T-cell (primary cell): ENCODE measurements around the gene PGAP3. TPM values are rescaled to one million over a fixed set of nuclear protein-coding genes. Genes with fewer than 3 reads are reported as not detected.

Experiments
- ATAC-seq, 4 experiments: fragments of 200-7000 bp in 3 of 4; fragments of 150-1000 bp in 1 of 4; cut with Tn5 transposase; replicated peaks in 1 of 4; 1 replicate in 3 of 4; 2 replicates in 1 of 4; pipeline ENCODE4 v1.10.0; 2021; ENCODE audit warnings: moderate library complexity in 3 of 4, mild to moderate bottlenecking in 2 of 4, moderate number of reproducible peaks in 1 of 4
- CTCF ChIA-PET, 2 donors: fragments of 300-600 bp; sonication (Branson Sonifier 250); formaldehyde crosslinking; loops; one replicate each; lab custom pipeline; 2022; ENCODE audit warnings: antibody characterized with exemption in 2 of 2; lab: Charles Lee
- POLR2A ChIA-PET, 2 donors: fragments of 300-600 bp; sonication (Branson Sonifier 250); formaldehyde crosslinking; loops; one replicate each; lab custom pipeline; 2022; ENCODE audit warnings: antibody characterized with exemption in 2 of 2; lab: Charles Lee
- DNase-seq, 35 experiments: peaks; one replicate each; pipeline versions ENCODE4 v3.0.0 to v3.0.0-alpha.2; 2013 to 2023
- H3K27ac ChIP-seq: one replicate; pipeline ENCODE4 v1.5.1; 2013; ENCODE audit warnings: low read length
- H3K27me3 ChIP-seq, 2 experiments: replicated peaks in 1 of 2; 1 replicate in 1 of 2; 2 replicates in 1 of 2; pipeline versions ENCODE4 v1.6.1 to v1.7.0; 2013; ENCODE audit warnings: low read length in 1 of 2, mixed read lengths in 1 of 2; ENCODE audit not compliant: control insufficient read depth in 2 of 2, insufficient read depth in 2 of 2; ENCODE audit errors: extremely low read depth in 1 of 2
- H3K36me3 ChIP-seq, 2 donors: 1 replicate in 1 of 2; 2 replicates in 1 of 2; pipeline versions ENCODE4 v1.6.1 to v1.7.0; 2013; ENCODE audit warnings: low read length in 1 of 2; ENCODE audit not compliant: control insufficient read depth in 2 of 2, insufficient read depth in 1 of 2; ENCODE audit errors: extremely low read depth in 1 of 2
- H3K4me1 ChIP-seq, 2 experiments: 1 replicate in 1 of 2; 2 replicates in 1 of 2; pipeline versions ENCODE4 v1.6.1 to v1.7.0; 2013; ENCODE audit warnings: low read length in 2 of 2, mixed read lengths in 1 of 2; ENCODE audit not compliant: insufficient read depth in 2 of 2, control insufficient read depth in 1 of 2; ENCODE audit errors: extremely low read depth in 1 of 2
- H3K4me3 ChIP-seq, 2 donors: 1 replicate in 1 of 2; 2 replicates in 1 of 2; pipeline versions ENCODE4 v1.5.1 to v1.7.0; 2013; ENCODE audit warnings: mild to moderate bottlenecking in 2 of 2, low read length in 1 of 2, moderate library complexity in 1 of 2; ENCODE audit not compliant: control insufficient read depth in 1 of 2; ENCODE audit errors: extremely low read depth in 1 of 2
- H3K9me3 ChIP-seq: 2 replicates; pipeline ENCODE4 v1.7.0; 2013
- H3K27ac Mint-ChIP-seq, 2 donors: one replicate each; pipeline ENCODE4 v1.8.0; 2020 to 2021; ENCODE audit warnings: mild to moderate bottlenecking in 2 of 2, mixed read lengths in 2 of 2
- H3K27me3 Mint-ChIP-seq, 2 donors: one replicate each; pipeline ENCODE4 v1.8.0; 2021 to 2022; ENCODE audit warnings: mixed read lengths in 2 of 2
- H3K36me3 Mint-ChIP-seq: one replicate; pipeline ENCODE4 v1.8.0; 2021; ENCODE audit warnings: mixed read lengths
- H3K4me1 Mint-ChIP-seq, 3 donors: one replicate each; pipeline ENCODE4 v1.8.0; 2020 to 2022; ENCODE audit warnings: mixed read lengths in 3 of 3, mild to moderate bottlenecking in 1 of 3
- H3K4me3 Mint-ChIP-seq, 3 donors: one replicate each; pipeline ENCODE4 v1.8.0; 2020 to 2022; ENCODE audit warnings: mild to moderate bottlenecking in 3 of 3, mixed read lengths in 3 of 3, moderate library complexity in 3 of 3
- H3K9me3 Mint-ChIP-seq, 3 donors: one replicate each; pipeline ENCODE4 v1.8.0; 2020 to 2022; ENCODE audit warnings: mixed read lengths in 3 of 3
- WGBS: methylation state at CpG from one replicate; pipeline ENCODE4 v1.1.5; 2013; ENCODE audit warnings: missing lambda C conversion rate; ENCODE audit not compliant: insufficient coverage; 5-methylcytosine and 5-hydroxymethylcytosine counted together
- total RNA-seq, 35 experiments: library from RNA in 6 of 35; stranded (reverse) in 6 of 35; fragments of 120-200 nt in 1 of 35; gene quantifications; one replicate each; pipeline versions ENCODE4 v1.2.1 to v1.2.4 and lab custom pipeline; 2013 to 2026

Gene PGAP3
- total RNA-seq, 5 donors from 2014 or later (not counting 1 experiment from before 2014, with no cell fraction given), result 27.9 to 34.3 (median 31.7) TPM

GRCh38 chr17:39706921-39707337 lies 19.1 kb upstream of the PGAP3 start:
- ChIA-PET CTCF (no interaction called here), POLR2A (no interaction called here)
- peaks cover 9 to 46% of the 10 kb centered on the region in 2 experiments for H3K4me1 ChIP-seq
- H3K27me3 Mint-ChIP-seq, result peaks cover 0 to 7% of the 10 kb centered on the region in 2 donors
- ATAC-seq (peak; percentile 75 to 90 (median 82)), DNase-seq (peak in 3 of 35 experiments; percentile 10 to 32 (median 29))
- H3K9me3 ChIP-seq, result no peaks in the 10 kb centered on the region
- H3K36me3 ChIP-seq, result peaks cover 0 to 2% of the 10 kb centered on the region in 2 donors
- H3K36me3 Mint-ChIP-seq, result no peaks in the 10 kb centered on the region
- peaks cover 0 to 7% of the 10 kb centered on the region in 2 experiments for H3K27me3 ChIP-seq
- no peaks in the 10 kb centered on the region for H3K9me3 Mint-ChIP-seq
- H3K4me1 Mint-ChIP-seq, result peaks cover 16 to 37% (median 25%) of the 10 kb centered on the region in 3 donors
- peak overlapping the region in 2 of 3 donors; percentile 8 to 75 for H3K4me3 Mint-ChIP-seq
- no peak overlapping the region for H3K4me3 ChIP-seq
- H3K27ac ChIP-seq, result no peak overlapping the region
- H3K27ac Mint-ChIP-seq, result peak overlapping the region; percentile 36 to 41
- WGBS, result 76% methylated on average over 6 of the region's 7 CpGs

GRCh38 chr17:39706383-39706782 lies 18.5 kb upstream of the PGAP3 start:
- ChIA-PET CTCF (no interaction called here), POLR2A (no interaction called here)
- Histone ChIP-seq H3K27me3 (peaks cover 4 to 12% of the 10 kb centered on the region in 2 experiments), H3K27ac (no peak overlapping the region), H3K4me3 (no peak overlapping the region), H3K36me3 (peaks cover 0 to 2% of the 10 kb centered on the region in 2 donors), H3K9me3 (no peaks in the 10 kb centered on the region), H3K4me1 (peaks cover 9 to 46% of the 10 kb centered on the region in 2 experiments)
- Mint-ChIP-seq H3K27ac (no peak overlapping the region), H3K27me3 (peaks cover 4 to 12% of the 10 kb centered on the region in 2 donors), H3K9me3 (no peaks in the 10 kb centered on the region), H3K36me3 (no peaks in the 10 kb centered on the region), H3K4me1 (peaks cover 16 to 37% (median 25%) of the 10 kb centered on the region in 3 donors), H3K4me3 (peak overlapping the region in 1 of 3 donors; percentile 75)
- no peak for DNase-seq
- no peak for ATAC-seq
- 96% methylated on average over 3 of the region's 8 CpGs for WGBS

DNA sequence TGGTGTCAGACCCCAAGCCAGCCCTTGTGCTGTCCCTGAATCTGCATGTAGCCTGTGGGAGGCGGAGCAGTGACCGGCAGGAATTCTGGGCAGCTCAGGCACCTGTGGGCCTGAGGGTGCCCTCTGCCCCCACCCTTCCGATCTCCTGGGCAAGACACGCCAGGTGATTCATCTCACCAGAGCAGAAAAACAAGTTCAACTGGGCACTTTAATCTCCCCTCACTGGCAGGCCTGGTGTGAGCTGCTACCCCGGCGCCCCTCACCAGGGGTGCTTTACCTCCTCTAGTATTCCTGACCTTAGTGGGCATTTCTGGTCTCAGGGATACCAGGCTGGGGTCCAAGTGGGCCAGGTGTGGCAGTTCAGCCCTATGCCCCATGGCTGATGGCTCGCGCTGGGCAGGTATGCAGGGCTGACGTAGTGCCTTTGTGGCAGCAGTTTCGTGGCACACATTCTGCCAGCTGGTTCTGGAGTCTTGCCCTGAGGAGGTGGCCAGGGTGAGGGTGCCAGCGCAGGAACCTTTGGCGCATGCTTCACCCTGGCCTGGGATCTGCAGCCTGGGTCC lies 18.0 kb upstream of the PGAP3 start:
- no peak overlapping the region for H3K4me3 ChIP-seq
- no peaks in the 10 kb centered on the region for H3K9me3 ChIP-seq
- Mint-ChIP-seq H3K9me3 (no peaks in the 10 kb centered on the region), H3K36me3 (no peaks in the 10 kb centered on the region), H3K27me3 (peaks cover 9 to 17% of the 10 kb centered on the region in 2 donors), H3K4me1 (peaks cover 18 to 42% (median 25%) of the 10 kb centered on the region in 3 donors), H3K4me3 (no peak overlapping the region), H3K27ac (no peak overlapping the region)
- H3K36me3 ChIP-seq, result peaks cover 0 to 2% of the 10 kb centered on the region in 2 donors
- H3K4me1 ChIP-seq, result peaks cover 9 to 46% of the 10 kb centered on the region in 2 experiments
- ATAC-seq (no peak), DNase-seq (no peak)
- CTCF ChIA-PET, result no interaction called here
- H3K27ac ChIP-seq, result no peak overlapping the region
- peaks cover 4 to 18% of the 10 kb centered on the region in 2 experiments for H3K27me3 ChIP-seq
- 93% methylated on average over 12 of the region's 12 CpGs for WGBS
- POLR2A ChIA-PET, result no interaction called here

DNA sequence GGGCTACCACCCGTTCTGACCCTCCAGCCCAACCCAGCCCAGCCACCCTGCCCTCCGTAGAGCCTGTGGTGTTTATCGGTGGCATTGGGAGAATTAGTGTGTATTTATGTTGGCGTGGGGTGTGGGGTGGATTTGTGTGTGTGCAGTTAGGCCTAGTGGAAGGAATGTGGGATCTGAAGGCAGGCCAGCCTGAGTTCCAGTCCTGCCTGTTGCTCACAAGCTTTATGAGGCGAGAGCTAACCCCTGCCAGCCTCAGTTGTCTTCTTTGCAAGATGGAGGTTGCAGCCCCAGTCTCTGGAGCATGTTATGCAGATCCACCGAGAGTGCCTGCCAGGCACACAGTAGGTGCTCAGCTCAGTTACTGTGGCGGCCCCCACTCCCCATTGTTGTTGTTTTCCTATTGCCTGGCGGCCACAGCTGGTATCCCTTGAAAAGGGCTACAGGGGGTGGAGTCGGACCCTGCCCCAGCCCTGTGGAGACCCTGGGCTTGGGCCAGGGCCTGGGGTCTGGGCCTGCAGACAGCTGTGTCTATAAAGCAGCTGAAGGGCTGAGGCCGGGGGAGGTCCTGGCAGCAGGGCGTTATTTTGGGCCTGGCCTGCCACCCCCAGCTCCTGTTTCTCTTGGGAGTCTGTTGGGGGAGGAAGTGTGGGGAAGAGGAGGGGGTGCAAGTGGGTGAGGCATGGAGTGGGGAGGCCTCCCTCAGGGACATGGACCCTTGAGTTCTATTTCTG lies 17.1 kb upstream of the PGAP3 start:
- Histone ChIP-seq H3K27me3 (peaks cover 4 to 26% of the 10 kb centered on the region in 2 experiments), H3K9me3 (no peaks in the 10 kb centered on the region), H3K27ac (no peak overlapping the region), H3K4me3 (no peak overlapping the region), H3K36me3 (peaks cover 0 to 2% of the 10 kb centered on the region in 2 donors), H3K4me1 (peaks cover 9 to 50% of the 10 kb centered on the region in 2 experiments)
- no peaks in the 10 kb centered on the region for H3K36me3 Mint-ChIP-seq
- H3K27me3 Mint-ChIP-seq, result peaks cover 10 to 21% of the 10 kb centered on the region in 2 donors
- no peak for ATAC-seq
- no peaks in the 10 kb centered on the region for H3K9me3 Mint-ChIP-seq
- CTCF ChIA-PET, result no interaction called here
- 90% methylated on average over 8 of the region's 11 CpGs for WGBS
- H3K4me1 Mint-ChIP-seq, result peaks cover 19 to 43% (median 25%) of the 10 kb centered on the region in 3 donors
- H3K27ac Mint-ChIP-seq, result no peak overlapping the region
- H3K4me3 Mint-ChIP-seq, result no peak overlapping the region
- no peak for DNase-seq
- POLR2A ChIA-PET, result interaction anchor here in 1 of 2 donors (0.7 kb wide), 1 partner anchor 74 kb away, joined by 3 read pairs; no protein-coding TSS in a partner anchor

- H3K36me3 ChIP-seq, result peaks cover 0 to 2% of the 10 kb centered on the region in 2 donors
- no peak overlapping the region for H3K4me3 ChIP-seq
- POLR2A ChIA-PET, result interaction anchor here in 1 of 2 donors (0.6 kb wide), 1 partner anchor 11 kb away, joined by 3 read pairs; no protein-coding TSS in a partner anchor
- Mint-ChIP-seq H3K4me3 (no peak overlapping the region), H3K9me3 (no peaks in the 10 kb centered on the region), H3K27ac (no peak overlapping the region), H3K4me1 (peaks cover 21 to 42% (median 24%) of the 10 kb centered on the region in 3 donors), H3K36me3 (no peaks in the 10 kb centered on the region), H3K27me3 (peaks cover 21 to 31% of the 10 kb centered on the region in 2 donors)
- WGBS, result 80% methylated on average over 2 of the region's 5 CpGs
- no peak overlapping the region for H3K27ac ChIP-seq
- no peak for DNase-seq
- H3K9me3 ChIP-seq, result no peaks in the 10 kb centered on the region
- H3K27me3 ChIP-seq, result peaks cover 4 to 36% of the 10 kb centered on the region in 2 experiments
- ATAC-seq, result no peak
- CTCF ChIA-PET, result no interaction called here
- peaks cover 9 to 40% of the 10 kb centered on the region in 2 experiments for H3K4me1 ChIP-seq
These were observed 16.1 kb upstream of the PGAP3 start for GRCh38 chr17:39703913-39704312.
